Spleen (tissue), 11 donors: ENCODE results near the gene CERKL. TPM values are rescaled to one million over a fixed set of nuclear protein-coding genes. Genes with fewer than 3 reads are reported as not detected.

ENCODE experiments used
- DNase-seq: peaks from one replicate; pipeline ENCODE4 v3.0.0-alpha.2; 2020
- H3K27ac ChIP-seq, 8 donors: fragments of 200-600 bp; sonication (generic) in 7 of 8; 1 replicate in 4 of 8; 2 replicates in 4 of 8; pipeline versions ENCODE4 v1.5.0 to v1.8.0; 2016 to 2021; ENCODE audit warnings: inconsistent platforms in 4 of 8, mild to moderate bottlenecking in 4 of 8, moderate library complexity in 1 of 8
- H3K27me3 ChIP-seq, 7 donors: fragments of 200-600 bp; sonication (generic) in 6 of 7; replicated peaks in 1 of 7; 1 replicate in 4 of 7; 2 replicates in 3 of 7; pipeline versions ENCODE4 v1.5.0 to v1.8.0; 2016 to 2021; ENCODE audit warnings: inconsistent platforms in 3 of 7, mild to moderate bottlenecking in 1 of 7
- H3K36me3 ChIP-seq, 6 donors: fragments of 200-600 bp; sonication (generic) in 5 of 6; 1 replicate in 4 of 6; 2 replicates in 2 of 6; pipeline versions ENCODE4 v1.5.0 to v1.8.0; 2016 to 2021; ENCODE audit warnings: inconsistent platforms in 2 of 6
- H3K4me1 ChIP-seq, 6 donors: fragments of 200-600 bp; sonication (generic) in 5 of 6; 1 replicate in 3 of 6; 2 replicates in 3 of 6; pipeline versions ENCODE4 v1.5.0 to v1.8.0; 2016 to 2021; ENCODE audit warnings: inconsistent platforms in 3 of 6
- H3K4me3 ChIP-seq, 8 donors: fragments of 200-600 bp; sonication (generic) in 7 of 8; 1 replicate in 4 of 8; 2 replicates in 4 of 8; pipeline versions ENCODE4 v1.5.0 to v1.8.0; 2016 to 2021; ENCODE audit warnings: inconsistent platforms in 4 of 8, mild to moderate bottlenecking in 4 of 8, moderate library complexity in 2 of 8
- H3K9me3 ChIP-seq, 8 donors: fragments of 200-600 bp; sonication (generic) in 7 of 8; 1 replicate in 4 of 8; 2 replicates in 4 of 8; pipeline versions ENCODE4 v1.5.0 to v1.8.0; 2016 to 2021; ENCODE audit warnings: inconsistent platforms in 4 of 8
- CTCF ChIP-seq, 11 experiments: fragments of 200-600 bp in 7 of 11; fragments of 450-650 bp in 4 of 11; sonication (generic) in 4 of 11; IDR thresholded peaks in 8 of 11; conservative IDR thresholded peaks in 3 of 11; 1 replicate in 7 of 11; 2 replicates in 4 of 11; pipeline versions ENCODE4 v1.4.0 to v1.8.0; 2016 to 2021; ENCODE audit warnings: antibody characterized with exemption in 11 of 11, inconsistent platforms in 4 of 11, mild to moderate bottlenecking in 1 of 11
- POLR2A ChIP-seq, 3 donors: fragments of 450-650 bp; IDR thresholded peaks; one replicate each; pipeline ENCODE4 v1.5.1; 2017; ENCODE audit warnings: antibody characterized with exemption in 3 of 3, mild to moderate bottlenecking in 1 of 3
- POLR2AphosphoS5 ChIP-seq, 3 donors: sonication (generic); formaldehyde crosslinking; IDR thresholded peaks; one replicate each; pipeline ENCODE4 v1.5.1; 2017; ENCODE audit warnings: antibody characterized with exemption in 3 of 3
- WGBS, 5 donors: extraction: QIAGEN DNeasy Blood & Tissue Kit in 3 of 5; methylation state at CpG; one replicate each; pipeline versions ENCODE4 v1.1.5 to v1.1.7; 2013 to 2018; 5-methylcytosine and 5-hydroxymethylcytosine counted together
- intact Hi-C: fragments of 100-400 bp; cut with DNase I; formaldehyde crosslinking; loops from one replicate; pipeline ENCODE4 v1.15.0; 2023; ENCODE audit warnings: low total_unique reads
- polyA plus RNA-seq, 3 donors: library from polyadenylated mRNA; stranded (reverse); fragments of 200-250 nt; gene quantifications; one replicate each; pipeline ENCODE4 v1.2.1, GENCODE V29; 2013
- total RNA-seq, 7 donors: library from RNA; depleted of rRNA in 3 of 7; stranded (reverse); fragments of >200 nt in 3 of 7; fragmentation: NEBNext Ultra II Directional in 4 of 7; extraction: Animal tissue kit (Norgen Biotek cat#: 25700) in 4 of 7; gene quantifications; one replicate each; pipeline versions ENCODE4 v1.1.0 to v1.2.1, GENCODE V29; 2016 to 2021
- donor health status: healthy with polysubstance abuse.
- donor health status: DM: no; HTN: no; CAD: no; lungs with moderate emphysema.
- donor health status: DM: no; HTN: no; CAD: no.
- donor health status: Bipolar disorder and iron deficiency.
- donor health status: healthy.
- donor health status: DM: no; HTN: no; CAD: no.
- donor health status: DM: yes; HTN: yes; CAD: no.

CERKL gene
- total and polyA plus RNA-seq, 10 donors = 0.27 to 2.3 (median 0.85) TPM

GRCh38 chr2:181672255-181673008 lies 15.5 kb upstream of the CERKL start:
- Histone ChIP-seq H3K36me3 (no peaks in the 10 kb centered on the region), H3K4me1 (peaks cover 0 to 13% (median 3%) of the 10 kb centered on the region in 6 donors)
- TF ChIP-seq CTCF (IDR thresholded peaks at IDR 0.05 in 8 of 11, conservative IDR thresholded peaks at IDR 0.05 in 3 of 11) = no peak
- TF ChIP-seq POLR2A (IDR thresholded peaks at IDR 0.05) = no peak
- TF ChIP-seq POLR2AphosphoS5 (IDR thresholded peaks at IDR 0.05) = no peak

GRCh38 chr2:181670632-181671031 lies 13.7 kb upstream of the CERKL start:
- Histone ChIP-seq H3K4me1 (peaks cover 0 to 13% (median 3%) of the 10 kb centered on the region in 6 donors), H3K36me3 (no peaks in the 10 kb centered on the region), H3K9me3 (peaks cover 0 to 12% (median 10%) of the 10 kb centered on the region in 8 donors), H3K4me3 (no peak overlapping the region), H3K27ac (no peak overlapping the region), H3K27me3 (peaks cover 0 to 31% (median 0%) of the 10 kb centered on the region in 7 donors)
- no peak for DNase-seq
- intact Hi-C loops = no loop called here
- WGBS, 5 donors = 88 to 100% (median 94%) methylated on average over 1 of the region's 1 CpG
- TF ChIP-seq POLR2A (IDR thresholded peaks at IDR 0.05) (no peak), POLR2AphosphoS5 (IDR thresholded peaks at IDR 0.05) (no peak), CTCF (IDR thresholded peaks at IDR 0.05 in 8 of 11, conservative IDR thresholded peaks at IDR 0.05 in 3 of 11) (no peak)

More at GRCh38 chr2:181672255-181673008, 15.5 kb upstream of the CERKL start:
- Histone ChIP-seq H3K27ac (no peak overlapping the region), H3K9me3 (no peaks in the 10 kb centered on the region), H3K4me3 (no peak overlapping the region), H3K27me3 (peaks cover 0 to 48% (median 8%) of the 10 kb centered on the region in 7 donors)
- intact Hi-C loops = no loop called here
- no peak for DNase-seq

GRCh38 chr2:181667234-181667633 lies 10.3 kb upstream of the CERKL start:
- WGBS, 5 donors = 64 to 79% (median 71%) methylated on average over 1 of the region's 1 CpG
- Histone ChIP-seq H3K36me3 (no peaks in the 10 kb centered on the region), H3K4me3 (no peak overlapping the region), H3K27ac (no peak overlapping the region), H3K4me1 (peaks cover 0 to under 1% (median 0%) of the 10 kb centered on the region in 6 donors), H3K27me3 (peaks cover 0 to 18% (median 0%) of the 10 kb centered on the region in 7 donors), H3K9me3 (peaks cover 0 to 18% (median 13%) of the 10 kb centered on the region in 8 donors)
- intact Hi-C loops = no loop called here
- no peak for DNase-seq
- TF ChIP-seq POLR2A (IDR thresholded peaks at IDR 0.05) (no peak), POLR2AphosphoS5 (IDR thresholded peaks at IDR 0.05) (no peak), CTCF (IDR thresholded peaks at IDR 0.05 in 8 of 11, conservative IDR thresholded peaks at IDR 0.05 in 3 of 11) (no peak)

GRCh38 chr2:181662287-181662686 lies 5.4 kb upstream of the CERKL start:
- Histone ChIP-seq H3K4me3 (no peak overlapping the region), H3K36me3 (no peaks in the 10 kb centered on the region), H3K27me3 (peaks cover 0 to 12% (median 6%) of the 10 kb centered on the region in 7 donors), H3K27ac (no peak overlapping the region), H3K9me3 (peaks cover 0 to 18% (median 13%) of the 10 kb centered on the region in 8 donors), H3K4me1 (peaks cover 0 to 6% (median 3%) of the 10 kb centered on the region in 6 donors)
- TF ChIP-seq POLR2A (IDR thresholded peaks at IDR 0.05) = no peak
- DNase-seq = no peak
- 91 to 100% (median 95%) methylated on average over 2 of the region's 2 CpGs for WGBS, 5 donors
- intact Hi-C loops = no loop called here
